Measurements from ENCODE around the gene ADAMTS19.
"Not testable (repeated sequence)": the region's sequence is repeated elsewhere in the genome, so short reads cannot be mapped to it uniquely, and the experiment has no call there.

ADAMTS19 gene

DNA sequence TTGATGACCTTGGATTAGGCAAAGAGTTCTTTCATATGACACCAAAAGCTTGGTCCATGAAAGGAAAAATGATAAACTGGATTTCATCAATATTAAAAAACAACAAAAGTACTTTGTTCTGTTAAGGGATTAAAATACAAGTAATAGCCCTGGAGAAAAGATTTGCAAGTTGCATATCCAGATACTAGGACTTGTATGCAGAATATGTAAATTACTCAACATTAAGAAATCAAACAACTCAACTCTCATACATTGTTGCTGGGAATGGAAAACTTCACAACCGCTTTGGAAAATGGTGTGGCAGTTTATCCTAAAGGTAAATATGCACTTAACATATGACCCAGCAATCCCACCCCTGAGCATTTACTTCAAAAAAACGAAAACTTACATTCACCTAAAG lies 112.0 kb downstream of the ADAMTS19 start:
- DNase-seq (ENCODE audit: low read depth in 4 of 4, low spot score in 1 of 4): no peak

DNA sequence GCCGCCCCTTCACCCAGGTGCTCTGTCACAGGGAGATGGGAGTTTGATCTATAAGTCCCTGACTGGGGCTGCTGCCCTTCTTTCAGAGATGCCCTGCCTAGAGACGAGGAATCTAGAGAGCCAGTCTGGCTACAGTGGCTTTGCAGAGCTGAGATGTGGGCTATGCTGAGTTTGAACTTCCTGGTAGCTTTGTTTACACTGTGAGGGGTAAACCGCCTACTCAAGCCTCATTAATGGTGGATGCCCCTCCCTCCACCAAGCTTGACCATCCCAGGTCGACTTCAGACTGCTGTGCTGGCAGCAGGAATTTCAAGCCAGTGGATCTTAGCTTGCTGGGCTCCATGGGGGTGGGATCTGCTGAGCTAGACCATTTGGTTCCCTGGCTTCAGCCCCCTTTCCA lies 124.4 kb downstream of the ADAMTS19 start:
- not testable (repeated sequence) for DNase-seq (ENCODE audit: low read depth in 4 of 4, low spot score in 1 of 4)

DNA sequence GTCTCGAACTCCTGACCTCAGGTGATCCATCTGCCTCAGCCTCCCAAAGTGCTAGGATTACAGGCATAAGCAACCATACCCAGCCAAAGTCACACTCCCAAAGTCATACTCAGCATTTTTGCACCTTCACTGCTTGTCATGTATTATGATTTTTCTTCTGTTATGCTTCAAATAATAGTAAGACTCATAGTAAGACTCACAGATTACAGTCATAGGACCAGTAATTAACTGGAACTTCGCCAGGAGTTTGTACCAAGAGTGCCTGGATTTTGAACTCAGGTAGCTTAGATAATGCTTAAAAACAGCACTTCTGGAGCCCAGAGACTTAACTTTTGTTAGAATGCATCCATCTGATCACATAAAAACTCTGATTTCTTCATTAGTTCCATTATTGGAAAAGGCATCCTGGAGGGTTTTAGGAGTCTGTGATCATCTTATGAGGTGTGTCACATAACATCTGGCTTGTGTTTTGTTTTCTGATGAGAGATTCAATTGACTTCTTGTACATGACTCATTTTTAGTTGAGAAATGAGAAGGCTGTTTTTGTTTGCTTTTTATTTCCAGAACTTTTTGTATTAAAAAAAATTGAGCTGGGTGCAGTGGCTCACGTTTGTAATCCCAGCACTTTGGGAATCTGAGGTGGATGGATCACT lies 131.5 kb downstream of the ADAMTS19 start:
- no peak for DNase-seq (ENCODE audit: low read depth in 4 of 4, low spot score in 1 of 4)

DNA sequence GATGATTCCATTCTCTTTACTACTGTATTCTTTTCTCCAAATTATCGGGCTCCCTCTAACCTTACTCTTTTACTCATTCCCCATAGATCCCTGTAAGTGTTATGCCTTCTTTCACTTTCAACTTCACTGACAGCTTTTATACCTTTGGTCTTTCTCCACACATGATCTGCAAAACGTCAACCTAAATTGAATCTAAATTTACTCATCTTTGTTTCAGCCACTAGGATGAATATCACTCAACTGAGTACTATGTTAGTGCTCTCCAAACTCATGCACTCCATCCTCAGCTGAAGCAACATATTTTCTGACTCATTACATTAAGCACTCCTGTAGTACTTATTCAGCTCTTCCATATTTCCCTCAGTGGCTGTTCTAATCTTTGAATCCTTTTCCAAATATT lies 133.4 kb downstream of the ADAMTS19 start:
- no peak for DNase-seq (ENCODE audit: low read depth in 4 of 4, low spot score in 1 of 4)

DNA sequence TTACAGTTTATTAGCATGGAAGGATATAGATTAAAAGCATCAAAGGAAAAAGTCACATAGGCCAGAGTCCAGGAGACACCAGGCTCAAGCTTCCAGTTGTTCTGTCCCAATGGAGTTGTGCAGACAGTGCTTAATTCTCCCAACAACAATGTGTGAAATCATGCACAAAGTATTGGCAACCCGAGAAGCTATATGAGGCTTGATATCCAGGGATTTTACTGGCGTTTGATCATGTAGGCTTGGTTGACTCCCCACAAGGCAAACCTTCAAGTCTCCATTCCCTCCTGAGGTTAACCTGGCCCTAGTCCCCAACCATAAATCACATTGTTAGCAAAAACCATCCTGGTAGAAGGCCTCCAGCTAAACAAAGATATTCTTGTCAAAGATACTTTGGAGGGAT lies 141.5 kb downstream of the ADAMTS19 start:
- DNase-seq (ENCODE audit: low read depth in 4 of 4, low spot score in 1 of 4): no peak

DNA sequence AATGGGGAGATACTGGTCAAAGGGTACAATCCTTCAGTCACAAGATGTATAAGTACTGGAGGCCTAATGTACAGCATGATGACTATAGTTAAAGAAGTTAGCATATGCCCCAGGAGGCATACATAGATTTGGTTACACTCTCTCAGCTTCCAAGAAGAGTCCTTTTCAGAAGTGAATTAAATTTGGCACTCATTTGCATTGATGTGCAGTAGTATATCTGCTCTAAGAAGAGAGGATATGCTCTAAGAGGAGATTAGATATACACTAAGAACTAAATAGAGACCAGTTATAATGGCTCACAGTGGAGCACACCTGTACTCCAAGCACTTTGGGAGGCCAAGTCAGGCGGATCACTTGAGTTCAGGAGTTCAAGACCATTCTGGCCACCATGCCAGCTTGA lies 148.3 kb downstream of the ADAMTS19 start:
- DNase-seq (ENCODE audit: low read depth in 4 of 4, low spot score in 1 of 4): no peak

DNA sequence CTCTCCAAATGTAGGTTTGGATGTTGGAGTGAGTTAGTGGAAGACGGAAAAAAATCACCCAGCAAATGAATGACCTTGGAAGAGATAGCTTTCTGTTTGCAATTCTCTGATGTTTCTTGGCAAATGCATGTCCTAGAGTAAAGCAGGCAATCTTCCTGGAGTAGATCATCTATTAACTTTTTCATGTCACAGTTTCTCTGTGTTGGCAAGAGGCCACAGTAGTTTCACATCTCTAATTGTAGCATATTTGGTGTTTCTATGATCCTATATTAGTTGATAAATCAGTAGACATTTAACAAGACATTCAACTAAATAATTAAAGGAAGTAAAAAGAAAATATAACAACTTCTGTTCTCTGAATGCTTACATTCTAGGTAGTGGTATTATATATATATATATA lies 149.6 kb downstream of the ADAMTS19 start:
- DNase-seq (ENCODE audit: low read depth in 4 of 4, low spot score in 1 of 4): no peak

DNA sequence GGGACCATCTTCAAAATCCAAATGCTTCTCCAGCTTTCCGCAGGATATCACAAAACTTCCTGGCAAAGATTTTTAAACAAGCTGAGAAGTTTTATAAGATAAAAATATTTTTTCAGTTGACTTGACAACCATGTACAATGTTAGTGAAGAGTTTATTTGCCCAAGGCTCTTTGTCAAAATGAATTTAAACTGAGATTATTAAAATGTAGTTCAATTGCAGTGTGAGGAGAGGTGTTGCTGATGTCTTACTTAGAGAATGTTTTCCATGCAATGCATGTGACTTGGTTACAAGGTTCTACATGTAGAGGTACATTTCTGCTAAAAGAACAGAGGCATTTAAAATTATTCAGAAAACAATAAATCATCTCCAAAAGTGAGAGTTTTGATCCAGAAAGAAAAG lies 156.4 kb downstream of the ADAMTS19 start:
- no peak for DNase-seq (ENCODE audit: low read depth in 4 of 4, low spot score in 1 of 4)

DNA sequence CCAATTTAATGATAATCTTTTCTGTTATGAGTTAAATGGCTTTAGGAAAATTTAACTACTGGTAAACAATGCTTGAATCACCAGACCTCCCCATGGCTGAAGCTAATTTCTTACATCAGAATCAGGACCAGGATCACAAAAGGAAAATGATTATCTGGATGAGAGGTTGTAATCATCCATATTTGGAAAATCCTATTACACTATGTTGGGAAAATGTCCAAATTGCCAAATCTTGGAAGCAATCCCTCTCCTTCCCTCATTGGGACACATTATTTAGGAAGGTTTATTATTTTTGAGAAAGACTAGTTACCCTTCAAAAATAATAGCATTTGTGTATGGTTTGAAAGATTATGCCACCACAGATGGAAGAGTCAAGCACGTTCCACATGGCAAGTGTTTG lies 157.1 kb downstream of the ADAMTS19 start:
- DNase-seq (ENCODE audit: low read depth in 4 of 4, low spot score in 1 of 4): no peak

DNA sequence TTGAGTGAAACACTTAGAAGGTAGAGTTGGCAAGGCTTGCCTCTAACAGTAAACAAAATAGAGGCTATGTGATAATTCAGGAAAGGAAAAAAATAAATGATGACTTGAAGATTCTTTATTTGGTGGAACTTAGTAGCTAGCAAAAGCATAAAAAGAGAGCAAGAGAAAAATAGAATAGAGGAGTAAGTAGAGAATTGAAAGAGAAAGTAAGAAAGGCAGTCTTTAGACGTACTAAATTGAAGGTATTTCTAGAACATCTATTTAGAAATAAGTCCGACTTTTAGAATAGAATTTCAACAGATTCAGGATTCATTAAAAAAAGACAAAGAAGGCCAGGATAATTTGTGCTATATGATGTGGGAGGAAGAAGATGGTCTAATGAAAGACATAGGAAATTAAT lies 159.7 kb downstream of the ADAMTS19 start:
- no peak for DNase-seq (ENCODE audit: low read depth in 4 of 4, low spot score in 1 of 4)

DNA sequence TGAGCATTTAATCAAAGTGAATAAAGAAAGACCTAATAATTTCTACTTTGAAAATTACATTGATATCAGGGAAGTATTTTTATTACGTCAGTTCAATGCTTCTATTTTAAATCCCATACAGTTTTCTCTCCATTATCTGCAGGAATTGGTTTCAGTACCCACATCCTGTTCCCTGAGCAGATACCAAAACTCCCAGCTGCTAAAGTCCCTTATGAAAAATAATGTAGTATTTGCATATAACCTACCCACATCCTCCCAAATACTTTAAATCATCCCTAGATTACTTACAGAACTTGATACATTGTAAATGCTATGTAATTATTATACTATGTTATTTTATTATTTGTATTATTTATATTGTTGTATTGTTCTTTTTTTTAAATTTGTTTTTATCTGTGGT lies 162.4 kb downstream of the ADAMTS19 start:
- no peak for DNase-seq (ENCODE audit: low read depth in 4 of 4, low spot score in 1 of 4)

DNA sequence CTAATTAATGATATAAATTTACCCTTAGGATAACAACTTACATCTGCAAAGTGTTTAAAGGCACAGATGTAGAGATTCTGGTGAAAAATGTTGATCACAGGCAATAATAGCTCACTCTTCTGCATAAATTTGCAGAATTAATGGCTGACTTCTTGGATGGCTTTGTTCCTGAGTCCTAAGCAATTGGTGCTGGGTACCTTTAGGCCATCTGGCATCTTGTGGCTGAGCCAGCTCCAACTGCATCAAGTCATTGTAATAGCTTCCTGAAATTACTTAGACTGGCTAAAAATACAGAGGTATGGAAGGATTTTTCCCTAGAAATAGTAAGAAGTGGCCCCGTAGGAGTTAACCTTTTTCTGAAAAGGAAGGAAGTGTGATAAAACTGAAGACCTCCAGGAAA lies 169.5 kb downstream of the ADAMTS19 start:
- DNase-seq (ENCODE audit: low read depth in 4 of 4, low spot score in 1 of 4): no peak

DNA sequence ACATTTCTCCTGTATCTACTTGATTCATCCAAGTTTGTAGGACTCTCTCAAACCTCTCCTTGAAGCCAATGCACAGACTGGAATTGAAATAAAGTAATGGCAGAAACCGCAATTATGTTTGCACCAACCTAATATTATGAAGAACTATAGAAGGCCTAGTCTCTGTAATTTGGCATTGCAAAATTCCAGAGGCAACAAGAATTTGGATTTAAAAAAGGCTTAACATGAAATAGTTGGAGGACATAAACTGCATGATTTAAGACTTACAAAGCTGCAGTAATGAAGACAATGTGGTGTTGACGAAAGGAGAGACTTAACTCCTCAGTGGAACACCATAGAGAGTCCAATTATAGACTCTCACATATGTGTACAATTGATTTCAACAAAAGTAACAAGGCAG lies 170.0 kb downstream of the ADAMTS19 start:
- no peak for DNase-seq (ENCODE audit: low read depth in 4 of 4, low spot score in 1 of 4)

DNA sequence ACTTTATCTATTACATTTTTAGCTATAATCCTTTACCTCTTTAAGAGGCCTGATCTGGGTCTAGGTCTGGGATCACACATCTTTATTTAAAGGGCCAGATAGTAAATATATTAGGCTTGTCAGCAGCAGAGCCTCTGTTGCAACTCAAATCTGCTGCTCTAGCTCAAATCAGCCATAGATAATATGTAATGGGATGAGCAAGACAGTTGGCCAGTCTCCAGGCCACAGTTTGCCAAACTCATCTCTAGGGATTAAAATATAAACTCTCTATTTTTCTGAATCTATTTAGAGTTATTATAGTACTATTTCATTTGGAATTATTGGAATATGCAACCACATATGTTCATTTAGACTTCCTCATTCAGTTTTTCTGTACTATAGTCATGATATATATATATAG lies 171.9 kb downstream of the ADAMTS19 start:
- no peak for DNase-seq (ENCODE audit: low read depth in 4 of 4, low spot score in 1 of 4)

DNA sequence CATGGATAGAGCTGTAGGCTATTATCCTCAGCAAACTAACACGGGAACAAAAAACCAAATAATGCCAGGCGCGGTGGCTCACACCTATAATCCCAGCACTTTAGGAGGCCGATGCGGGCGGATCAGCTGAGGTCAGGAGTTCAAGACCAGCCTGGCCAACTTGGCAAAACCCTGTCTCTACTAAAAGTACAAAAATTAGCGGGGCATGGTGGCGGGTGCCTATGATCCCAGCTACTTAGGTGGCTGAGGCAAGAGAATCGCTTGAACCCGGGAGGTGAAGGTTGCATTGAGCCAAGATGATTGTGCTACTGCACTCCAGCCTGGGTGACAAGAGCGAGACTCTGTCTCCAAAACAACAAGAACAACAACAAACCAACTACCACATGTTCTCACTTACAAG lies 177.4 kb downstream of the ADAMTS19 start:
- not testable (repeated sequence) for DNase-seq (ENCODE audit: low read depth in 4 of 4, low spot score in 1 of 4)

DNA sequence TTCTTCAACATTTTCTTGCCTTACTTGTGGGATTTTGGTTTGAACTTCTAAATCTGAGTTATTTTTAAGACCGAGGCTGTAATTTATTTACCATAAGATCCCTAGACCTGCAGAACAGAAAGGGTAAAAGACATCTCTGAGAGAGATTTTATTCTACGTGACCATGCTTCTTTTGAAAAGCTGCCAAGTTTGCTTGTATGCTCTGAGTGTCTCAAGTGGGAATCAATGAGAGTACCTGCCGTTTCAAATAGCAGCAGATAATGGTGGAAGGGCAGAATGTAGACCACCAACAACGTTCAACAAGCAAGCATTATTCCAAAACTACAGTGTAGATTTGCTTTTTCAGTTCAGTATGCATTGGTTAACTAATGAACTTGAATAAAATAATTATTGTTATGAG lies 179.2 kb downstream of the ADAMTS19 start:
- no peak for DNase-seq (ENCODE audit: low read depth in 4 of 4, low spot score in 1 of 4)

DNA sequence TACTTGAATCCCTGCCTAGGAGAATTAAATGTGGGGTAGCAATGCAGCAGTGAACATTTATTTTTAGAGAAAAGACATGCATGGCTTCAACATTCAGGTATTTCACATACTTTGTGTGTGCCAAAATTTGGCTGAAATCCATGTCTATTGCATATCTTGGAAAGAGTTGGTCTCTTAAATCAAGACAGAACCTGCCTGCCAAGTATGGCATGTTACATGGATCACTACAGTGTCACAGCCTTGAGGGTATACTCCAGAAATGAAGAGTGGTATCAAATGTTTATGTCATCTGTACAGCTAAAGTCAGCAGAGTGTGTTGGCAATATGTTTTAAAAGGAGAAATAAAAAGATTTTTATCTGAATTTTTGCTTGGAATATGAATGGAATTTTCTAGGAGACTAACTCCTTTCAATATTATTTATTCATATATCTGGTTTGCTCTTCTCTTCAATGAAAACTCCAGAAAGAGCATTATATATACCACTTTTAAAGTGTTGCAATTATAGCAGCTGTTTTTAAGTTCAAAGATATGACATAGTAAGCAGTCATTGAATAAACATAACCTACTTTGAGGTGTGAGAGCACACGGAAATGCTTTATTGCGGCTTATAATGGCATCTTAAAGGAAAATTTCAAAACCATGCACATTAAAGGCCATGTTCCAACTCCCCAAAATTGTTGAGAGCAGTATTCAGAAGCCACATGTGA lies 192.4 kb downstream of the ADAMTS19 start:
- DNase-seq (ENCODE audit: low read depth in 4 of 4, low spot score in 1 of 4): no peak

DNA sequence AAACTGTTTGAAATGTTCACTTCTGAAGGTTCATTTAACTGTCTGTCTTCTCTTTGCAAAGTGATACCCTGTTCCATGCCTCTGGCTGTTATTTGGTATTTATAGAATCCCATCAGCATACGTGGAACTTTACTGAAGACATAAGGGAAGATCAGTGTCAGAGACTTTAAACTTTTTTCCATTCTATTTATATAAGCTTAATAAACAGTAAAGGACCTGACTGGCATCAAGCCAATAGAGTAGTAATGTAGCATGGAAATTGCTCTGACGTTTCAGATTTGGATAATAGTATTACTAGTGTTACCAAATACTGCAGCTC lies 192.9 kb downstream of the ADAMTS19 start:
- no peak for DNase-seq (ENCODE audit: low read depth in 4 of 4, low spot score in 1 of 4)

DNA sequence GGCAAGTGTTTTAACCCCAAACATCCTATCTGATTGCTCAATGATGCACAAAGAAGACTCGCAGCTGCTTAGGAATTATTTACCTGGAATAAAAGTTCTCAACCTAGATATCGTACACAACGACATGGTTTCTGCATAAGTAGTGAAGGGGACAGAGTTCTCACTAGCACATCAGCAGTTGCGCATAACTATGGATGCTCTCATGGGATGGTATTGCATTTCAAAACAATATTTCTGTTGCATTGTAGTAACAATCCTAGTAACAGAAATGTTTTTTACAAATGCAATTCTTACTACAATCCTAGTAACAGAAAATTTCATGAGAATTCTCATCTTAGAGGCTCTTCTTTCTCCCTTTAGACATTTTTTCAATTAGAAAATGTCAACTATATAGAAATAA lies 193.3 kb downstream of the ADAMTS19 start:
- DNase-seq (ENCODE audit: low read depth in 4 of 4, low spot score in 1 of 4): no peak

DNA sequence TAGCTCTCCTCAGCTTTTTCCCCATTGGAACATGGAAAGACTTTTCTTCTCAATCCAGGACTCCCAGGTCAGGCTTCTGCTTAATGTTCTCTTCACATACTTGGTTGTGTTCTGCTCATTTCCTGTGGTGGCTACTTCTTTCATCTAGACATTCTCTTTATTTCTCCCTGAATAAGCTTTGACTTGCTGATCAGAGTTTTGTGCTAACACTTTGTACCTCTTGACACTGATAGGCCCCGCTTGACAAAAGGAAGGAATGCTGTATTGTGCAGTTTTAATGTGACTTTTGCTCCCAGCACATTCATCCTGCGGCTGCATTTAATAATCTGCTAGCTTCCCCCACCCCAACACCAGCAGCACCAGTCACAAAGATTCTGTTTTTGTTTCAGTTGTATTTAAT lies 196.9 kb downstream of the ADAMTS19 start:
- DNase-seq (ENCODE audit: low read depth in 4 of 4, low spot score in 1 of 4): no peak

DNA sequence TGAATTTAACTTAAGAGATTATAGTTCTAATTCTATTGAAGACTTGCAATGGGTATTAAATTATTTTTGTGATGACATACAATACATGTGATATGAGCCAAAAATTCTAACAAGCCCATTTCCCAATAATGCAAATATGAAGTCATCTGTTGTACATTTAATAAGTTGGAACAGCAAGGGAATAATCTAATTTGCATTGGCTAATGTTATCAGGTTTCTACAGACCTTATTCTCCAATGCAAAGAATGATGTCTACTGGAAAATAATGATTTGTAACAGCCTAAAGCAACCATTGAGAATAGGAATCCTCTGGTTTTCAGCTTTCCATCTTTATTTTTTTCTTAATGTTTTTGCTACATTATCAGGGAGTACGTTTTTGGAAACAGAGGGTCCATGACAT lies 198.7 kb downstream of the ADAMTS19 start:
- no peak for DNase-seq (ENCODE audit: low read depth in 4 of 4, low spot score in 1 of 4)

DNA sequence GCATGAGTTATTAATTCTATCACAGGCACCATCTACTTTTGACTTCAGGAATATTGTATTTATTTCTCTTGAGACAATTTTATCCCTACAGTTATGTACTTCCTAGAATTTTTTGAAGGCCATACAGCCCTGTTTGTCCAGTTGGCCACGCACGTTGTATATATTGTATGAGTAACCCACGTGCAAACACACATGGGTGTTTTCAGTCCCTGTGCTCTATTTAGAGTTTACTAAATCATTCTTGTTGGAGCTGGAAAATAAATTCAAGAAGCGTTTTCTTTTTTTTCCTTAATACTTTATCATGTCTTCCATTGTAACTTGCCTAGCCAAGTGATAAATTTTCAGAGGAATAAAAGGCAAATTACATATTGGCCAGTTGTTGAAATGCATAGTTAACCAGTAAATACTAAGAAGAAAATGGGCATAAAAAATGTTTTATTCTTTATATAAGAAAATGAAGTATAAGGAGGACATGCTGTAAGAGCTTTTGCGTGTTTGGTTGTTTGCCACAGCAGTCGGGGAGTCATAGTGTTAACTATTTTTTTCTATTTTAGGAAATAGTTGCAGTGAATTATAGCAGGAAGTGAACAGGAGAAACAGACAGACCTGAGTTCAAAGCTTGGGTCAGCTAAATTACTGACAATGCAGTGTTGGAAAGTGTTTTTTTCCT lies 201.4 kb downstream of the ADAMTS19 start:
- no peak for DNase-seq (ENCODE audit: low read depth in 4 of 4, low spot score in 1 of 4)

Data from stimulated activated CD4-positive, alpha-beta T cell treated with anti-CD3 and anti-CD28 coated beads, Interleukin-1b, Interleukin-23, amount 100 ng/mL, for 24 hours (primary cell).